Mesodermal cell (in vitro differentiated cells): ENCODE results near the gene MYO1E.

ENCODE experiments used
- H3K27ac ChIP-seq: 2 replicates; pipeline ENCODE4 v1.7.0; 2013; ENCODE audit warnings: mild to moderate bottlenecking, low read depth, low read length, moderate library complexity; ENCODE audit not compliant: severe bottlenecking
- H3K36me3 ChIP-seq: 2 replicates; pipeline ENCODE4 v1.7.1; 2013; ENCODE audit warnings: mild to moderate bottlenecking, low read length, moderate library complexity; ENCODE audit not compliant: control insufficient read depth, insufficient read depth
- H3K4me1 ChIP-seq: one replicate; pipeline ENCODE4 v1.7.1; 2013; ENCODE audit warnings: mild to moderate bottlenecking, low read length; ENCODE audit not compliant: insufficient read depth, control insufficient read depth, poor library complexity, severe bottlenecking
- H3K4me3 ChIP-seq: 2 replicates; pipeline ENCODE4 v1.7.0; 2013; ENCODE audit warnings: low read length, control low read depth, mild to moderate bottlenecking; ENCODE audit not compliant: insufficient read depth, poor library complexity, severe bottlenecking; ENCODE audit errors: extremely low read depth
- H3K9me3 ChIP-seq: 2 replicates; pipeline ENCODE4 v1.7.1; 2013; ENCODE audit warnings: mild to moderate bottlenecking, low read length, moderate library complexity; ENCODE audit not compliant: control insufficient read depth
- WGBS, 2 experiments: methylation state at CpG; one replicate each; pipeline ENCODE4 v1.1.5; 2013; ENCODE audit warnings: missing lambda C conversion rate in 2 of 2; ENCODE audit not compliant: insufficient coverage in 2 of 2; 5-methylcytosine and 5-hydroxymethylcytosine counted together

MYO1E gene

GRCh38 chr15:59279023-59279422, 93.6 kb downstream of the MYO1E start:
- no peaks in the 10 kb centered on the region for H3K36me3 ChIP-seq
- 91 to 95% methylated on average over 3 to 4 of the region's 5 CpGs for WGBS, 2 experiments
- H3K27ac ChIP-seq: no peak overlapping the region

GRCh38 chr15:59278120-59278519, 94.6 kb downstream of the MYO1E start:
- Histone ChIP-seq H3K4me3 (no peak overlapping the region), H3K27ac (no peak overlapping the region), H3K36me3 (no peaks in the 10 kb centered on the region), H3K9me3 (no peaks in the 10 kb centered on the region), H3K4me1 (peaks cover 18% of the 10 kb centered on the region)
- 90 to 100% methylated on average over 1 of the region's 3 CpGs for WGBS, 2 experiments

More at GRCh38 chr15:59279023-59279422, 93.6 kb downstream of the MYO1E start:
- no peaks in the 10 kb centered on the region for H3K9me3 ChIP-seq
- no peak overlapping the region for H3K4me3 ChIP-seq
- H3K4me1 ChIP-seq: peaks cover 14% of the 10 kb centered on the region

- H3K27ac ChIP-seq: no peak overlapping the region
- no peaks in the 10 kb centered on the region for H3K36me3 ChIP-seq
- H3K9me3 ChIP-seq: no peaks in the 10 kb centered on the region
- WGBS, 2 experiments: 96 to 100% methylated on average over 1 to 5 of the region's 15 CpGs
- peaks cover 18% of the 10 kb centered on the region for H3K4me1 ChIP-seq
- H3K4me3 ChIP-seq: no peak overlapping the region
Measured at GRCh38 chr15:59276225-59277178, 96.2 kb downstream of the MYO1E start.

GRCh38 chr15:59274126-59274970, 98.3 kb downstream of the MYO1E start:
- no peak overlapping the region for H3K27ac ChIP-seq
- H3K4me3 ChIP-seq: no peak overlapping the region
- H3K36me3 ChIP-seq: peaks cover 9% of the 10 kb centered on the region
- 97 to 100% methylated on average over 3 to 4 of the region's 6 CpGs for WGBS, 2 experiments
- no peaks in the 10 kb centered on the region for H3K9me3 ChIP-seq
- peaks cover 18% of the 10 kb centered on the region for H3K4me1 ChIP-seq

- H3K36me3 ChIP-seq: peaks cover 9% of the 10 kb centered on the region
- H3K4me1 ChIP-seq: peaks cover 18% of the 10 kb centered on the region
- no peaks in the 10 kb centered on the region for H3K9me3 ChIP-seq
- WGBS, 2 experiments: 88 to 100% methylated on average over 2 of the region's 4 CpGs
- H3K27ac ChIP-seq: no peak overlapping the region
- H3K4me3 ChIP-seq: no peak overlapping the region
Measured at GRCh38 chr15:59273234-59273633, 99.4 kb downstream of the MYO1E start.

GRCh38 chr15:59271595-59272201, 101.0 kb downstream of the MYO1E start:
- WGBS, 2 experiments: 89% methylated on average over 5 to 7 of the region's 7 CpGs
- peaks cover 9% of the 10 kb centered on the region for H3K36me3 ChIP-seq
- no peak overlapping the region for H3K27ac ChIP-seq
- no peaks in the 10 kb centered on the region for H3K9me3 ChIP-seq
- H3K4me3 ChIP-seq: no peak overlapping the region
- peaks cover 15% of the 10 kb centered on the region for H3K4me1 ChIP-seq

GRCh38 chr15:59268852-59269407, 103.7 kb downstream of the MYO1E start:
- peaks cover 9% of the 10 kb centered on the region for H3K36me3 ChIP-seq
- no peak overlapping the region for H3K4me3 ChIP-seq
- H3K9me3 ChIP-seq: no peaks in the 10 kb centered on the region
- WGBS, 2 experiments: 91 to 95% methylated on average over 4 to 6 of the region's 10 CpGs
- H3K4me1 ChIP-seq: peaks cover 3% of the 10 kb centered on the region
- no peak overlapping the region for H3K27ac ChIP-seq

GRCh38 chr15:59268168-59268851, 104.4 kb downstream of the MYO1E start:
- WGBS, 2 experiments: 85% methylated on average over 3 of the region's 3 CpGs; no CpG with 5 or more reads in 1 of the 2 experiments
- Histone ChIP-seq H3K27ac (no peak overlapping the region), H3K4me3 (no peak overlapping the region), H3K9me3 (no peaks in the 10 kb centered on the region), H3K36me3 (peaks cover 9% of the 10 kb centered on the region), H3K4me1 (no peaks in the 10 kb centered on the region)

GRCh38 chr15:59266028-59266427, 106.6 kb downstream of the MYO1E start:
- WGBS, 2 experiments: 100% methylated on average over 1 of the region's 5 CpGs
- H3K27ac ChIP-seq: no peak overlapping the region
- no peaks in the 10 kb centered on the region for H3K4me1 ChIP-seq
- peaks cover 9% of the 10 kb centered on the region for H3K36me3 ChIP-seq
- H3K9me3 ChIP-seq: no peaks in the 10 kb centered on the region
- no peak overlapping the region for H3K4me3 ChIP-seq

GRCh38 chr15:59262316-59262715, 110.4 kb downstream of the MYO1E start:
- H3K4me1 ChIP-seq: no peaks in the 10 kb centered on the region
- WGBS, 2 experiments: 100% methylated on average over 3 of the region's 7 CpGs; no CpG with 5 or more reads in 1 of the 2 experiments
- peaks cover 3% of the 10 kb centered on the region for H3K36me3 ChIP-seq

More at GRCh38 chr15:59262316-59262715, 110.4 kb downstream of the MYO1E start:
- no peak overlapping the region for H3K4me3 ChIP-seq
- H3K27ac ChIP-seq: no peak overlapping the region
- no peaks in the 10 kb centered on the region for H3K9me3 ChIP-seq
